HEK293 (cell line): ENCODE data around the gene PLCB3.

Experiments used
- BCL11A ChIP-seq: fragments of 450-650 bp; formaldehyde crosslinking; IDR thresholded peaks from 2 replicates; pipeline ENCODE4 v1.5.1; 2016; ENCODE audit warnings: low read depth, missing biosample characterization, missing genetic modification characterization
- GLIS2 ChIP-seq: fragments of 450-650 bp; formaldehyde crosslinking; IDR thresholded peaks from 2 replicates; pipeline ENCODE4 v1.5.1; 2016; ENCODE audit warnings: missing biosample characterization, missing genetic modification characterization
- ZNF341 ChIP-seq: fragments of 450-650 bp; formaldehyde crosslinking; IDR thresholded peaks from 2 replicates; pipeline ENCODE4; 2016; ENCODE audit warnings: low read depth, missing biosample characterization, missing genetic modification characterization

DNA sequence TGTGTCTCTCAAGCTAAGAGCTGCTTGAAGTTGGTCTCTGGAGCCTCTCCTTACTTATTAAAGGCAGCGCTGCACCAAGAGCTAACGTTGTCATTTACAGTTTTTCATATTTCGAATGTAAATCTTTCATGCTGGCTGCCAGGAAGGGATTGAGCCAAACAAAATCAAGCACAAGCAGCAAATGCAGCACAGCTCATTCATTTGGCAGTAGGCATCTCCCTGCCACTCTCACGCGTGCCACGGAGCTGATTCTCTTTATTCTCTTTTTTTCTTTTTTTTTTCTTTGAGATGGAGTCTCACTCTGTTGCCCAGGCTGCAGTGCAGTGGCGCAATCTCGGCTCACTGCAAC is 18.4 kb upstream of the PLCB3 start:
- TF ChIP-seq GLIS2 (tag by site-specific recombination) = no peak
- TF ChIP-seq BCL11A (tag by site-specific recombination) = no peak
- no peak for TF ChIP-seq ZNF341
